ENCODE measurements around the gene GPR132. TPM values are rescaled to one million over a fixed set of nuclear protein-coding genes. Genes with fewer than 3 reads are reported as not detected.

GPR132 gene
- polyA plus RNA-seq, 2 of the 4 experiments (the other 2 are of a cell fraction) = 0.18 to 0.19 TPM

DNA sequence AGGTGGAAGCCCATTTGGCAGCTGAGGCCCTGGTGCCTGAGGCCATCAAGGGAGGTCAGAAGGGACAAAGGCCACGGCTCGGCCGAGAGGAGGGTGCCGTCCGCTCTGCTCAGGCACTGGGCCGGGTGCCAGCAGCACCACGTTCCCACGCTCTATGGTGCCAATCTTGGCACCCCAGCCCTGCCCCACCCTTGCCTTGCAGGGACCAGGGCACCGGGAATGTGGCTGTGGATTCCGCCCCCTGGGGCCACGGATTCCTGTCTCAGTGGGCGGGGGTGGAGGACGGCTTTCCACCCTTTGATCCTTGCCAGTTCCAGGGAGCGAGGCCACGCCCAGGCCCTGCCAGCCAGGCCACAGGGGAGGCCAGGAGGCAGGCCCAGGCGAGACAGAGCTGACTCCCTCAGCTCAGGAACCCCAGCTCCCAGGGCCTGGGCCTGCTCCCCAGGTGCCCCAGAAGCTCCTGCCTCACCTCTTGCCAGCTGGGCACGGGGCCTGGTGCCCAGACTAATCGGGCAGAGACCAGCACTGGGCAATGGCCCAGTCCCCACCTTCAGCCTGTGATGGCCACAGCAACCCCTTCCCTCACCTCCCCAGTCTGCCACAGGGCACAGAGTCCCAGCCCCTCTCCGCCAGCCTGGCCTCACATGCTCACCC, 26.4 kb upstream of the GPR132 start (continued):
- no peak for TF ChIP-seq EHMT2 (IDR thresholded peaks at IDR 0.05; ENCODE audit: low read depth)
- no peak for TF ChIP-seq TP53 (CRISPR knock-in tag; IDR thresholded peaks at IDR 0.05)
- peak; percentile 83 for TF ChIP-seq RARB (CRISPR knock-in tag; IDR thresholded peaks at IDR 0.05)

DNA sequence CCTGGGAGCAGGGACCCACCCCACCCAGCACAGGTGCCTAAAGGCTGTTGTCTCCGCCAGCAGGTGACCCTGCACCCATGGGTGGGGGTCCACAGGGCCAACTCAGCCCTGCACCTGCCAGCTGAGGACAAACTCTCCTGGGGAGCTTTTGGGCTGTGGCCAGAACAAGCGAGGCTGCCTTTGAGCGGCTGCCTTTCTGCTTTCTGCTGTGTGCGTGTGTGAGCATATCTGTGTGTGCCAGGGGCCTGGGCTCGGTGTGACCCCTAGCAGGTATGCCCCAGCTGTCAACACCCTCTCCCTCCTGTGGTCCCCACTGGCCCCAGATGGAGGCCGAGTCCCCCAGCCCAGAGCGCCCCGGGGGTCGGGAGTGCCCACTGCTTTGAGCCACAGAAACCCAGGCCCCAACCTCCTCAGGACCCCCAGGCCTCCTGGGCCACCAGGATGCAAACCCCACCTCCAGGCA, 25.9 kb upstream of the GPR132 start:
- Histone ChIP-seq H3K27ac (peak overlapping the region; percentile 98 to 100), H3K9me3 (no peaks in the 10 kb centered on the region), H3K4me1 (peaks cover 57% of the 10 kb centered on the region), H3K4me2 (peak overlapping the region; percentile 98), H3K4me3 (peak overlapping the region; percentile 28)
- ATAC-seq (no peak), FAIRE-seq (no peak), DNase-seq (ENCODE audit: low read depth in 1 of 2, low spot score in 1 of 2) (peak in 1 of 2 experiments; percentile 64)
- TF ChIP-seq FOSB (CRISPR knock-in tag; IDR thresholded peaks at IDR 0.05) = no peak
- TF ChIP-seq KDM5A (IDR thresholded peaks at IDR 0.05) = no peak
- no peak for TF ChIP-seq JUN (IDR thresholded peaks at IDR 0.05)
- TF ChIP-seq MAZ (IDR thresholded peaks at IDR 0.05; ENCODE audit: borderline replicate concordance, low read depth, low read length) = no peak
- TF ChIP-seq MYC (IDR thresholded peaks at IDR 0.05; ENCODE audit: borderline replicate concordance, low read length) = no peak
- no peak for TF ChIP-seq FOXS1 (CRISPR knock-in tag; IDR thresholded peaks at IDR 0.05)
- POLR2A ChIA-PET = interaction anchor here (0.7 to 2.4 kb wide), 9 partner anchors 11 to 210 kb away, joined by 3 to 15 read pairs (median 5); partner anchors contain the start of genes BRF1, CDCA4, JAG2 and NUDT14
- CTCF ChIA-PET = interaction anchor here (0.7 to 9.1 kb wide), 35 partner anchors 11 to 399 kb away, joined by 3 to 132 read pairs (median 5); partner anchors contain the start of genes JAG2 and NUDT14
- 13% methylated on average over 6 of the region's 9 CpGs for WGBS (ENCODE audit: missing lambda C conversion rate)

DNA sequence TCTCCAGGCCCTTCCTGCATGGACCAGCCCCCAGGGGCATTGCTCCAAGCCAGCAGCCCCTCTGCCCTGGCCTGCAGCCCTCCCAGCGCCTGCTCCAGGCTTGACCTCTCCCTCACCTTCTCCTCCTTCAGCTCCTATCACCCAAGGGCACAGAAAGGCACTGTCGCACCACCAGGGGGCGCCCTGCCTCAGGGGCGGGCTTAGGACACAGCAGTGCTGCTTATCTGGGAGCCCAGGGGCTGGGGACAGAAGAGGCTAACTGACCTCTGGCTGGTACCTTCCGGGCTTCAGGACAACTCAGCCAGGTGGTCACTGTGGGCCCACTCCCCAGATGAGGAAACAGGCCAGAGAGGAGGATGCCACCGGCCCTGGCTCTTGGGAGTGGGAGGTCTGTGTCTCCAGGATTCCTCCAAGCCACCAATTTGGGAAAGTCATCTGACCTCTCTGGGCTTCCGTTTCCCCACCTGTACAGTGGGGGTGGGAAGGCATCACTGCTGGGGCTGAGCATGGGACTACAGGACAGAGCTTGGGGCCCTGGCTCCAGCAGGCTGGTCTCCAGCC, 25.3 kb upstream of the GPR132 start:
- Histone ChIP-seq H3K4me2 (peak overlapping the region; percentile 98), H3K4me3 (peak overlapping the region; percentile 28), H3K27ac (peak overlapping the region; percentile 98 to 100), H3K9me3 (no peaks in the 10 kb centered on the region), H3K4me1 (peaks cover 62% of the 10 kb centered on the region)
- FAIRE-seq (peak; percentile 68), ATAC-seq (peak; percentile 4 to 56; a peak in 3 of 6 replicates), DNase-seq (ENCODE audit: low read depth in 1 of 2, low spot score in 1 of 2) (peak; percentile 78 to 95)
- ChIA-PET POLR2A (interaction anchor here (1.1 to 2.4 kb wide), 5 partner anchors 76 to 210 kb away, joined by 3 to 15 read pairs (median 11); partner anchors contain the start of genes BRF1, JAG2 and NUDT14), CTCF (interaction anchor here (0.6 to 9.1 kb wide), 56 partner anchors 9 to 1096 kb away, joined by 3 to 132 read pairs (median 4); partner anchors contain the start of genes CRIP1, JAG2 and NUDT14)
- WGBS (ENCODE audit: missing lambda C conversion rate) = 4% methylated on average over 5 of the region's 7 CpGs
- no peak for TF ChIP-seq ZSCAN20 (CRISPR knock-in tag; IDR thresholded peaks at IDR 0.05)
- TF ChIP-seq ESRRA (IDR thresholded peaks at IDR 0.05; ENCODE audit: borderline replicate concordance, low read length) = peak; percentile 99
- peak; percentile 69 to 77 for TF ChIP-seq RAD21 (conservative IDR thresholded peaks at IDR 0.05 in 1 of 2, IDR thresholded peaks at IDR 0.05 in 1 of 2)
- TF ChIP-seq GATA3 (IDR thresholded peaks at IDR 0.05; ENCODE audit: borderline replicate concordance) = no peak; the same call in 1 of the 2 replicates
- TF ChIP-seq, protein P1, sequence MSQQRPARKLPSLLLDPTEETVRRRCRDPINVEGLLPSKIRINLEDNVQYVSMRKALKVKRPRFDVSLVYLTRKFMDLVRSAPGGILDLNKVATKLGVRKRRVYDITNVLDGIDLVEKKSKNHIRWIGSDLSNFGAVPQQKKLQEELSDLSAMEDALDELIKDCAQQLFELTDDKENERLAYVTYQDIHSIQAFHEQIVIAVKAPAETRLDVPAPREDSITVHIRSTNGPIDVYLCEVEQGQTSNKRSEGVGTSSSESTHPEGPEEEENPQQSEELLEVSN (IDR thresholded peaks at IDR 0.05; ENCODE audit: borderline replicate concordance, low read depth) = peak; percentile 56; the same call in 1 of the 2 replicates
- TF ChIP-seq JUN (IDR thresholded peaks at IDR 0.05) = peak; percentile 30 to 48; a peak in 2 of 5 replicates
- TF ChIP-seq, protein P2, sequence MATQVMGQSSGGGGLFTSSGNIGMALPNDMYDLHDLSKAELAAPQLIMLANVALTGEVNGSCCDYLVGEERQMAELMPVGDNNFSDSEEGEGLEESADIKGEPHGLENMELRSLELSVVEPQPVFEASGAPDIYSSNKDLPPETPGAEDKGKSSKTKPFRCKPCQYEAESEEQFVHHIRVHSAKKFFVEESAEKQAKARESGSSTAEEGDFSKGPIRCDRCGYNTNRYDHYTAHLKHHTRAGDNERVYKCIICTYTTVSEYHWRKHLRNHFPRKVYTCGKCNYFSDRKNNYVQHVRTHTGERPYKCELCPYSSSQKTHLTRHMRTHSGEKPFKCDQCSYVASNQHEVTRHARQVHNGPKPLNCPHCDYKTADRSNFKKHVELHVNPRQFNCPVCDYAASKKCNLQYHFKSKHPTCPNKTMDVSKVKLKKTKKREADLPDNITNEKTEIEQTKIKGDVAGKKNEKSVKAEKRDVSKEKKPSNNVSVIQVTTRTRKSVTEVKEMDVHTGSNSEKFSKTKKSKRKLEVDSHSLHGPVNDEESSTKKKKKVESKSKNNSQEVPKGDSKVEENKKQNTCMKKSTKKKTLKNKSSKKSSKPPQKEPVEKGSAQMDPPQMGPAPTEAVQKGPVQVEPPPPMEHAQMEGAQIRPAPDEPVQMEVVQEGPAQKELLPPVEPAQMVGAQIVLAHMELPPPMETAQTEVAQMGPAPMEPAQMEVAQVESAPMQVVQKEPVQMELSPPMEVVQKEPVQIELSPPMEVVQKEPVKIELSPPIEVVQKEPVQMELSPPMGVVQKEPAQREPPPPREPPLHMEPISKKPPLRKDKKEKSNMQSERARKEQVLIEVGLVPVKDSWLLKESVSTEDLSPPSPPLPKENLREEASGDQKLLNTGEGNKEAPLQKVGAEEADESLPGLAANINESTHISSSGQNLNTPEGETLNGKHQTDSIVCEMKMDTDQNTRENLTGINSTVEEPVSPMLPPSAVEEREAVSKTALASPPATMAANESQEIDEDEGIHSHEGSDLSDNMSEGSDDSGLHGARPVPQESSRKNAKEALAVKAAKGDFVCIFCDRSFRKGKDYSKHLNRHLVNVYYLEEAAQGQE (IDR thresholded peaks at IDR 0.05) = no peak
- peak; percentile 67; the same call in 1 of the 2 replicates for TF ChIP-seq FOXS1 (CRISPR knock-in tag; IDR thresholded peaks at IDR 0.05)
- TF ChIP-seq SREBF2 (IDR thresholded peaks at IDR 0.05) = no peak
- no peak; the same call in none of the 2 replicates for TF ChIP-seq HOXB13 (CRISPR knock-in tag; IDR thresholded peaks at IDR 0.05; ENCODE audit: low read depth)
- TF ChIP-seq RFX5 (IDR thresholded peaks at IDR 0.05) = no peak
- peak; percentile 54; the same call in 1 of the 2 replicates for TF ChIP-seq EHF (CRISPR knock-in tag; IDR thresholded peaks at IDR 0.05)
- 0 out of 2 replicates have a peak, but pooled peaks have one; percentile 44 for TF ChIP-seq HEYL (CRISPR knock-in tag; IDR thresholded peaks at IDR 0.05)
- TF ChIP-seq POLR2AphosphoS2 (conservative IDR thresholded peaks at IDR 0.05; ENCODE audit: low read length) = 0 out of 2 replicates have a peak, but pooled peaks have one; percentile 54
- TF ChIP-seq, protein P3, sequence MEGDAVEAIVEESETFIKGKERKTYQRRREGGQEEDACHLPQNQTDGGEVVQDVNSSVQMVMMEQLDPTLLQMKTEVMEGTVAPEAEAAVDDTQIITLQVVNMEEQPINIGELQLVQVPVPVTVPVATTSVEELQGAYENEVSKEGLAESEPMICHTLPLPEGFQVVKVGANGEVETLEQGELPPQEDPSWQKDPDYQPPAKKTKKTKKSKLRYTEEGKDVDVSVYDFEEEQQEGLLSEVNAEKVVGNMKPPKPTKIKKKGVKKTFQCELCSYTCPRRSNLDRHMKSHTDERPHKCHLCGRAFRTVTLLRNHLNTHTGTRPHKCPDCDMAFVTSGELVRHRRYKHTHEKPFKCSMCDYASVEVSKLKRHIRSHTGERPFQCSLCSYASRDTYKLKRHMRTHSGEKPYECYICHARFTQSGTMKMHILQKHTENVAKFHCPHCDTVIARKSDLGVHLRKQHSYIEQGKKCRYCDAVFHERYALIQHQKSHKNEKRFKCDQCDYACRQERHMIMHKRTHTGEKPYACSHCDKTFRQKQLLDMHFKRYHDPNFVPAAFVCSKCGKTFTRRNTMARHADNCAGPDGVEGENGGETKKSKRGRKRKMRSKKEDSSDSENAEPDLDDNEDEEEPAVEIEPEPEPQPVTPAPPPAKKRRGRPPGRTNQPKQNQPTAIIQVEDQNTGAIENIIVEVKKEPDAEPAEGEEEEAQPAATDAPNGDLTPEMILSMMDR (IDR thresholded peaks at IDR 0.05) = peak; percentile 97
- TF ChIP-seq KDM1A (IDR thresholded peaks at IDR 0.05; ENCODE audit: low read depth) = no peak
- TF ChIP-seq SMC3 (IDR thresholded peaks at IDR 0.05) = peak; percentile 85
- no peak for TF ChIP-seq FOSL2 (IDR thresholded peaks at IDR 0.05)
- no peak; the same call in 1 of the 2 replicates for TF ChIP-seq FOSL2 (CRISPR knock-in tag; IDR thresholded peaks at IDR 0.05)
- TF ChIP-seq, protein P4, sequence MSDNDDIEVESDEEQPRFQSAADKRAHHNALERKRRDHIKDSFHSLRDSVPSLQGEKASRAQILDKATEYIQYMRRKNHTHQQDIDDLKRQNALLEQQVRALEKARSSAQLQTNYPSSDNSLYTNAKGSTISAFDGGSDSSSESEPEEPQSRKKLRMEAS (IDR thresholded peaks at IDR 0.05) = peak; percentile 41; the same call in 1 of the 2 replicates
- no peak for TF ChIP-seq CHD4 (IDR thresholded peaks at IDR 0.05; ENCODE audit: borderline replicate concordance)

Data from A549 (cell line).